ENCODE measurements around the gene PHF23. TPM values are rescaled to one million over a fixed set of nuclear protein-coding genes. Genes with fewer than 3 reads are reported as not detected.

Gene PHF23
- total RNA-seq, 1 experiment from 2014 or later: 48.5 TPM

DNA sequence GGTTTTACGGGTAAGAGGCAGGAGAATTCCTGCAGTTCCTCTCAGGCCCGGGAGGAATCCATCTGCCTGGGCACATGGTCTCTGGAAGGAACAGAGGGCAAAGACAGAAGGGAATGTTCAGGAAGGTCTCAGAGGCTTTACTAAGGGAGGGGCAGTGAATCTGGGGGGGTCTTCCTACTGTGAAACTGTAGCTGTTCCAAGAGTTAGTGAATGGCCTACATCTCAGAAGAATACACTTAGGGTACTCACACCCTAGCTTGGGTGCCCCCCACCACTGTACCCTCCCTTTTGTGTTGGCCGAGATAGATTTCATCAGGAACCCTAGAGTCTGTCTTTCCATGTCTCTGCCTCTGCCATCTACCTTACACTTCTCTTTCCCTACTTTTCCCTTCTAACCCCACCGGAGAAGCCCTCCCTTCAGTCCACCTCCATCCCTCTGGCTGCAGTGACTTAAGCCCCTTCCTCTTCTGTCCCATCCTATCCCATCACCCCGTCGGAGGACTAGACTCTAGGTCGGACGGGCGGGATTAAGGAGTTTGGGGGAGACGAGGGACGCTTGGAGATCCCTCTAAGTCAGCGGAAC lies 19.9 kb downstream of the PHF23 start:
- peaks cover 30% of the 10 kb centered on the region for H3K79me2 ChIP-seq (ENCODE audit: insufficient read depth, low read length)
- H3K27me3 ChIP-seq (ENCODE audit: insufficient read depth, low read length): no peaks in the 10 kb centered on the region
- ChIA-PET RAD21 (ENCODE audit: low non-redundant PET in 1 of 2, low total read pairs in 2 of 2, uncharacterized antibody in 2 of 2, unreplicated experiment in 2 of 2) (no interaction called here), CTCF (interaction anchor here (1.0 to 2.8 kb wide), 4 partner anchors 19 to 110 kb away, joined by 3 to 37 read pairs (median 13); partner anchors contain the start of genes NEURL4 and PHF23), POLR2A (interaction anchor here (0.6 to 3.2 kb wide), 10 partner anchors 15 to 365 kb away, joined by 3 to 19 read pairs (median 8); partner anchors contain the start of genes DVL2, GABARAP, MPDU1 and PHF23)
- ATAC-seq: no peak
- peak overlapping the region; percentile 69 to 75 for H3K4me3 ChIP-seq (replicated peaks in 1 of 2; ENCODE audit: low read depth in 1 of 2, low read length in 2 of 2)
- DNase-seq (ENCODE audit: low read depth, low spot score): no peak
- H3K9me3 ChIP-seq (ENCODE audit: control insufficient read depth in 1 of 2, insufficient read depth in 1 of 2, low read depth in 1 of 2, low read length in 2 of 2): no peaks in the 10 kb centered on the region
- TF ChIP-seq ZFX (IDR thresholded peaks at IDR 0.05): 0 out of 2 replicates have a peak, but pooled peaks have one; percentile 50
- no peak for TF ChIP-seq SIN3A (IDR thresholded peaks at IDR 0.05; ENCODE audit: low read depth)
- intact Hi-C loops (cut with micrococcal nuclease): no loop called here
- H3K4me1 ChIP-seq (ENCODE audit: control insufficient read depth in 1 of 2, insufficient read depth in 2 of 2, low read length in 2 of 2): peaks cover 14 to 61% of the 10 kb centered on the region in 2 experiments; a peak in 3 of 4 replicates
- H2AFZ ChIP-seq (ENCODE audit: low read depth, low read length, poor library complexity, severe bottlenecking): no peak overlapping the region
- no peaks in the 10 kb centered on the region for H3K9me2 ChIP-seq (ENCODE audit: insufficient read depth)
- peak overlapping the region; percentile 95 for H3K9ac ChIP-seq (ENCODE audit: low read length)
- peaks cover 18 to 33% of the 10 kb centered on the region in 2 experiments; a peak in 3 of 4 replicates for H3K36me3 ChIP-seq (ENCODE audit: control insufficient read depth in 1 of 2, insufficient read depth in 2 of 2, low read length in 2 of 2)
- no peaks in the 10 kb centered on the region for H4K20me1 ChIP-seq (ENCODE audit: insufficient read depth)
- no TSS peak for BruUV-seq (replicated peaks)
- peak overlapping the region; percentile 99 for H3K27ac ChIP-seq (ENCODE audit: low read depth, low read length)
- peak overlapping the region; percentile 96 for H3K4me2 ChIP-seq (ENCODE audit: low read length)

GRCh38 chr17:7218758-7219157 lies 20.5 kb downstream of the PHF23 start:
- TF ChIP-seq YY1 (IDR thresholded peaks at IDR 0.05; ENCODE audit: extremely low read depth, insufficient replicate concordance, low read depth, low read length) (no peak), SRF (IDR thresholded peaks at IDR 0.05; ENCODE audit: low read depth) (no peak), SP1 (IDR thresholded peaks at IDR 0.05; ENCODE audit: low read depth) (no peak), SIN3A (IDR thresholded peaks at IDR 0.05; ENCODE audit: low read depth) (no peak)
- TF ChIP-seq, protein P1, sequence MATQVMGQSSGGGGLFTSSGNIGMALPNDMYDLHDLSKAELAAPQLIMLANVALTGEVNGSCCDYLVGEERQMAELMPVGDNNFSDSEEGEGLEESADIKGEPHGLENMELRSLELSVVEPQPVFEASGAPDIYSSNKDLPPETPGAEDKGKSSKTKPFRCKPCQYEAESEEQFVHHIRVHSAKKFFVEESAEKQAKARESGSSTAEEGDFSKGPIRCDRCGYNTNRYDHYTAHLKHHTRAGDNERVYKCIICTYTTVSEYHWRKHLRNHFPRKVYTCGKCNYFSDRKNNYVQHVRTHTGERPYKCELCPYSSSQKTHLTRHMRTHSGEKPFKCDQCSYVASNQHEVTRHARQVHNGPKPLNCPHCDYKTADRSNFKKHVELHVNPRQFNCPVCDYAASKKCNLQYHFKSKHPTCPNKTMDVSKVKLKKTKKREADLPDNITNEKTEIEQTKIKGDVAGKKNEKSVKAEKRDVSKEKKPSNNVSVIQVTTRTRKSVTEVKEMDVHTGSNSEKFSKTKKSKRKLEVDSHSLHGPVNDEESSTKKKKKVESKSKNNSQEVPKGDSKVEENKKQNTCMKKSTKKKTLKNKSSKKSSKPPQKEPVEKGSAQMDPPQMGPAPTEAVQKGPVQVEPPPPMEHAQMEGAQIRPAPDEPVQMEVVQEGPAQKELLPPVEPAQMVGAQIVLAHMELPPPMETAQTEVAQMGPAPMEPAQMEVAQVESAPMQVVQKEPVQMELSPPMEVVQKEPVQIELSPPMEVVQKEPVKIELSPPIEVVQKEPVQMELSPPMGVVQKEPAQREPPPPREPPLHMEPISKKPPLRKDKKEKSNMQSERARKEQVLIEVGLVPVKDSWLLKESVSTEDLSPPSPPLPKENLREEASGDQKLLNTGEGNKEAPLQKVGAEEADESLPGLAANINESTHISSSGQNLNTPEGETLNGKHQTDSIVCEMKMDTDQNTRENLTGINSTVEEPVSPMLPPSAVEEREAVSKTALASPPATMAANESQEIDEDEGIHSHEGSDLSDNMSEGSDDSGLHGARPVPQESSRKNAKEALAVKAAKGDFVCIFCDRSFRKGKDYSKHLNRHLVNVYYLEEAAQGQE (IDR thresholded peaks at IDR 0.05; ENCODE audit: low read depth): no peak
- Histone ChIP-seq H3K9me3 (ENCODE audit: control insufficient read depth in 1 of 2, insufficient read depth in 1 of 2, low read depth in 1 of 2, low read length in 2 of 2) (no peaks in the 10 kb centered on the region), H3K36me3 (ENCODE audit: control insufficient read depth in 1 of 2, insufficient read depth in 2 of 2, low read length in 2 of 2) (peaks cover 13 to 28% of the 10 kb centered on the region in 2 experiments; a peak in 3 of 4 replicates), H4K20me1 (ENCODE audit: insufficient read depth) (no peaks in the 10 kb centered on the region), H3K9me2 (ENCODE audit: insufficient read depth) (no peaks in the 10 kb centered on the region), H3K4me1 (ENCODE audit: control insufficient read depth in 1 of 2, insufficient read depth in 2 of 2, low read length in 2 of 2) (peaks cover 14 to 67% of the 10 kb centered on the region in 2 experiments; a peak in 3 of 4 replicates), H3K4me3 (replicated peaks in 1 of 2; ENCODE audit: low read depth in 1 of 2, low read length in 2 of 2) (no peak overlapping the region), H3K27me3 (ENCODE audit: insufficient read depth, low read length) (no peaks in the 10 kb centered on the region), H3K4me2 (ENCODE audit: low read length) (peak overlapping the region; percentile 96), H2AFZ (ENCODE audit: low read depth, low read length, poor library complexity, severe bottlenecking) (no peak overlapping the region), H3K79me2 (ENCODE audit: insufficient read depth, low read length) (peaks cover 30% of the 10 kb centered on the region), H3K27ac (ENCODE audit: low read depth, low read length) (peak overlapping the region; percentile 99), H3K9ac (ENCODE audit: low read length) (no peak overlapping the region)
- CTCF ChIA-PET: no interaction called here
- no peak for DNase-seq (ENCODE audit: low read depth, low spot score)
- POLR2A ChIA-PET: interaction anchor here (1.4 to 3.2 kb wide), 5 partner anchors 16 to 111 kb away, joined by 7 to 19 read pairs (median 13); partner anchors contain the start of genes DVL2 and GABARAP
- intact Hi-C loops (cut with micrococcal nuclease): no loop called here
- no TSS peak for BruUV-seq (replicated peaks)
- ATAC-seq: no peak
- RAD21 ChIA-PET (ENCODE audit: low non-redundant PET in 1 of 2, low total read pairs in 2 of 2, uncharacterized antibody in 2 of 2, unreplicated experiment in 2 of 2): no interaction called here

All from HCT116 (cell line).